Progenitor cell of endocrine pancreas (in vitro differentiated cells): ENCODE measurements around the gene MTMR3. TPM values are rescaled to one million over a fixed set of nuclear protein-coding genes. Genes with fewer than 3 reads are reported as not detected.

Experiments
- DNase-seq: peaks from one replicate; pipeline ENCODE4 v3.0.0; 2021; ENCODE audit warnings: low spot score; ENCODE audit not compliant: unreplicated experiment
- H3K27ac Mint-ChIP-seq: 2 replicates; pipeline ENCODE4 v1.8.0; 2021; ENCODE audit warnings: mild to moderate bottlenecking, moderate library complexity, mixed read lengths
- H3K27me3 Mint-ChIP-seq: 2 replicates; pipeline ENCODE4 v1.8.0; 2021; ENCODE audit warnings: mixed read lengths
- H3K36me3 Mint-ChIP-seq: 2 replicates; pipeline ENCODE4 v1.8.0; 2022; ENCODE audit warnings: mixed read lengths; ENCODE audit not compliant: insufficient read depth
- H3K4me1 Mint-ChIP-seq: 2 replicates; pipeline ENCODE4 v1.8.0; 2021; ENCODE audit warnings: low read depth, mixed read lengths
- H3K4me3 Mint-ChIP-seq: 2 replicates; pipeline ENCODE4 v1.8.0; 2021; ENCODE audit warnings: low read depth, mild to moderate bottlenecking, moderate library complexity, mixed read lengths
- H3K9me3 Mint-ChIP-seq: 2 replicates; pipeline ENCODE4 v1.8.0; 2021; ENCODE audit warnings: low read depth, mixed read lengths
- total RNA-seq: library from RNA; stranded (reverse); gene quantifications from 2 replicates; pipeline ENCODE4 v1.2.1, GENCODE V29; 2021
- TF ChIP-seq, protein P1 (sequence below): fragments of 200-600 bp; sonication (generic); IDR thresholded peaks from one replicate; pipeline ENCODE4 v1.5.0; 2021; ENCODE audit warnings: antibody characterized with exemption, mild to moderate bottlenecking; ENCODE audit not compliant: unreplicated experiment

Gene MTMR3
- total RNA-seq, 1 donor from 2014 or later: 51.0 TPM

DNA sequence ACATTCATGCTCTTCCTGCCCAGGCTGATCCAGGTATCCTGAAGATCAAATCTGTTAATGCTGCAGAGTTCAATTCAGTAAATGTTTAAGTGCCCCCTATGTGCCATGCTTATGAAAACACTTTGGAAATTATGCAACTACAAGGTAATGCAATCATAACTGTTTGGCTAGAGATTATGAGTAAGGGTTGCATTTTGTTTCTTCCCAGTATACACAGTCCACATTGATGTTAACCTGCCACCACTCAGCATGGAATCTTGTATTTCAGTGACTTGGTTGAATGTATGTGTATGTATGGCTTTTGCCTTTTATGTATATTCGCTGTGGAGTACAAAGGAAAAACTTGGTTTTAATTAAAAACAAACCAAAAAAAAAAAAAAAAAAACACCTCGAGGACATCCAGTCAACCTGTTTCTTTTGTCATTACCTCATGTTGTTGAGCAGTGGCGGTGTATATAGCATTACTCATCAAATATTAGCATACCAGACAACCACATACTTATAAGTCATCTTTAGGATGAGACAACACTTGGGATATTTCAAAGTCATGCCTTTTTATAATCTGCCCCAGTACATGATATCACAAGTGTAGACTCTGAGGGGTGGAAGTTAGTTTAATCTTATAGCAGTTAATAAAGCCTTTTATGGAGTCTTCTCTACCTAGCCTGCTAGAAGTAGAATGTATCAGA, 111.2 kb downstream of the MTMR3 start:
- Mint-ChIP-seq H3K36me3 (peaks cover 17% of the 10 kb centered on the region), H3K9me3 (no peaks in the 10 kb centered on the region), H3K27me3 (no peaks in the 10 kb centered on the region), H3K4me1 (peaks cover 7% of the 10 kb centered on the region), H3K27ac (no peak overlapping the region), H3K4me3 (no peak overlapping the region)
- TF ChIP-seq, protein P1, sequence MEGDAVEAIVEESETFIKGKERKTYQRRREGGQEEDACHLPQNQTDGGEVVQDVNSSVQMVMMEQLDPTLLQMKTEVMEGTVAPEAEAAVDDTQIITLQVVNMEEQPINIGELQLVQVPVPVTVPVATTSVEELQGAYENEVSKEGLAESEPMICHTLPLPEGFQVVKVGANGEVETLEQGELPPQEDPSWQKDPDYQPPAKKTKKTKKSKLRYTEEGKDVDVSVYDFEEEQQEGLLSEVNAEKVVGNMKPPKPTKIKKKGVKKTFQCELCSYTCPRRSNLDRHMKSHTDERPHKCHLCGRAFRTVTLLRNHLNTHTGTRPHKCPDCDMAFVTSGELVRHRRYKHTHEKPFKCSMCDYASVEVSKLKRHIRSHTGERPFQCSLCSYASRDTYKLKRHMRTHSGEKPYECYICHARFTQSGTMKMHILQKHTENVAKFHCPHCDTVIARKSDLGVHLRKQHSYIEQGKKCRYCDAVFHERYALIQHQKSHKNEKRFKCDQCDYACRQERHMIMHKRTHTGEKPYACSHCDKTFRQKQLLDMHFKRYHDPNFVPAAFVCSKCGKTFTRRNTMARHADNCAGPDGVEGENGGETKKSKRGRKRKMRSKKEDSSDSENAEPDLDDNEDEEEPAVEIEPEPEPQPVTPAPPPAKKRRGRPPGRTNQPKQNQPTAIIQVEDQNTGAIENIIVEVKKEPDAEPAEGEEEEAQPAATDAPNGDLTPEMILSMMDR: no peak
- DNase-seq: no peak

DNA sequence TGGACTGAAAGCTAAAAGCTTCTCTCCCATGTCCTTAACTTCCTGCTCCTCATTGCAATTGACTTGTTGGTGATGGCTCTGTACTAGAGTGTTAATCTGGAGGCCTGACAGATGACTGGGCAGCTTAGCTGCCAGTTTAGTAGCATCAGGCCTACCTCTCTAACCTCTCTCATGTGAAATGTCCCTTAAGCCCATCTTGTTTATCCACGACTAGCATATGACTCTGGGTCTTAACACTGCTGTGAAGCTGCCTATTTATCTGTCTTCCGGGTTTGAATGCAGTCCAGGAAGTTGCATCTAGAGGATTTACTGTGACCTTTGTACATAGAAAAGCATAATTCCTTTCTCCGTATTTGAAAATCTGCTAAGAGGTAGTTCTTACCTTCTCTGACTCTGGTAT, 112.0 kb downstream of the MTMR3 start:
- H3K4me1 Mint-ChIP-seq: peaks cover 7% of the 10 kb centered on the region
- H3K36me3 Mint-ChIP-seq: peaks cover 17% of the 10 kb centered on the region
- no peak overlapping the region for H3K4me3 Mint-ChIP-seq
- no peaks in the 10 kb centered on the region for H3K27me3 Mint-ChIP-seq
- H3K27ac Mint-ChIP-seq: peak overlapping the region; percentile 85
- no peaks in the 10 kb centered on the region for H3K9me3 Mint-ChIP-seq
- no peak for DNase-seq
- TF ChIP-seq, protein P1: no peak

DNA sequence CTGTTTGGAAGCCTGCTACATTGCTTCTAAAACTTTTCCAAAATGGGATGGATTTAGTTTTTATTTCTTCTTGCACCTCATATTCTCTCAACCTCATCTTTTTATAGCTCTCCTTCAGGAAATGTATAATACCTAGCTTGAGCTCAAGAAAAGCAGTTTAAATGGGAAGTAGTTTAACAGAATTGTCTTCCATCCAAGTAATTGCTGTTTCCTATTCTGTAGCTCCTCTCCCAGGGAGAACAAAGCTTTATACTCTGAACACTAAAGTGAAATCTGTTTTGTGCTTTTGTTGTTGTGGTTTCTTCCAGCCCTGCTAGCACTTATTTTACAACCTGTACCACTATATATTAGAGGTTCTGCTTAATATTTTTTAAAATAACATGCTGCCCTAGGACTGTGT, 114.1 kb downstream of the MTMR3 start:
- Mint-ChIP-seq H3K4me3 (no peak overlapping the region), H3K9me3 (no peaks in the 10 kb centered on the region), H3K27me3 (no peaks in the 10 kb centered on the region), H3K36me3 (peaks cover 14% of the 10 kb centered on the region), H3K27ac (no peak overlapping the region), H3K4me1 (peaks cover 7% of the 10 kb centered on the region)
- TF ChIP-seq, protein P1: no peak
- DNase-seq: no peak

DNA sequence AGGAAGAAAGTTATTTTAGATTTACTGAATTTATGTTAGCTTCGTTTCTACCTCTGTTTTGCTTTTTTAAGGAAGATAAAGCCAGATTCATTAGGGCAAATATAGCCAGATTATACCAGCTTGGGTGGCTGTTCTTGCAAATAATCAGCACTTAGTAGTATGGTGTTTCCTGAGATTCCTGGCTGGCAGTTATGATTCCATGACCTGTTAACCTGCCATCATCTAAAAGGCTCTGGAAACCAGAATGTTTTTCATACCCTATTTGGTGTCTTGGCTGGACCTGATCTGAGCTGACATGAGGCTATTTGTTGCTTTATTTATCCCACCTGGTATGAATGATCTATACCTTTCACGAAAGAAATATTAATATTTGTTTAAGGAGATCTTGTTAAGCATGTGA, 114.5 kb downstream of the MTMR3 start:
- DNase-seq: no peak
- H3K4me3 Mint-ChIP-seq: no peak overlapping the region
- H3K4me1 Mint-ChIP-seq: peaks cover 5% of the 10 kb centered on the region
- TF ChIP-seq, protein P1: no peak
- no peak overlapping the region for H3K27ac Mint-ChIP-seq
- no peaks in the 10 kb centered on the region for H3K27me3 Mint-ChIP-seq
- peaks cover 14% of the 10 kb centered on the region for H3K36me3 Mint-ChIP-seq
- H3K9me3 Mint-ChIP-seq: no peaks in the 10 kb centered on the region

DNA sequence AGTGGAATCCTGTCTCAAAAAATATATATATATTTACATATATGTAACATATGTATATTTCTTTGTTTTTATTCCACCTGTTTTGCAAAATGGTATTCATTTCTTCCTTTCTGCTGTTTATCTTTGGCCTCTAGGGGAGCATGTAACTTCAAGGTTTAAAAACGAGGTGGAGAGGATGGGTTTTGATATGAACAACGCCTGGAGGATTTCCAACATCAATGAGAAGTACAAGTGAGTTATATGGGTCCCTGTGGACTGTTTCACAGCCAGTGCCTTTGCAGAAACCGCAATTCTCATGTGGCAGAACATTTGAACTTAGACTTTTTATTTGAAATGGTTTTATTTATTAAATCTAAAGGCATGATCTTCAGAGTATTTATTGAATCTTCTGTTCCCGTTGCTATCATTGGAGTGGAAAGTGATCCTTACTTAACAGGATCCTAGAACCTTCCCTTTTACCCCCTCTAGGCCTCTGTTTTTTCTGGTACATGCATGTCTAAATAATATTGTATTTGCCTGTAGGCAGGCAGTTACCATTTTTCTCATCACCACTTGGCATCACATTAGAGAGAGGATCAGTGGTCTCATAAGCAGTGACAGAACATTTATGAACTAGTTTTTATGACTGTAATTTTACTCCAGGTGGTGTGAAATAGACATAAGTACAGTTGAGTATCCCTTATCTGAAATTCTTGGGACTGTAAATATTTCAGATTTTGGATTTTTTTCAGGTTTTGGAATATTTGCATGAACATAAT, 115.8 kb downstream of the MTMR3 start:
- H3K9me3 Mint-ChIP-seq: no peaks in the 10 kb centered on the region
- peaks cover 11% of the 10 kb centered on the region for H3K36me3 Mint-ChIP-seq
- no peak overlapping the region for H3K27ac Mint-ChIP-seq

More for the DNA sequence above, 115.8 kb downstream of the MTMR3 start:
- no peak overlapping the region for H3K4me3 Mint-ChIP-seq
- no peaks in the 10 kb centered on the region for H3K27me3 Mint-ChIP-seq
- peaks cover 2% of the 10 kb centered on the region for H3K4me1 Mint-ChIP-seq
- TF ChIP-seq, protein P1: no peak
- no peak for DNase-seq
